Right lobe of liver (tissue), 6 donors: ENCODE results near the gene ERBB4. TPM values are rescaled to one million over a fixed set of nuclear protein-coding genes. Genes with fewer than 3 reads are reported as not detected.

Experiments
- ATAC-seq, 4 donors: fragments of 200-7000 bp; cut with Tn5 transposase; one replicate each; pipeline ENCODE4 v1.9.1; 2020; ENCODE audit warnings: mild to moderate bottlenecking in 4 of 4, moderate library complexity in 4 of 4
- DNase-seq, 3 donors: peaks; one replicate each; pipeline ENCODE4 v3.0.0-alpha.2; 2020
- H3K27ac ChIP-seq, 3 donors: fragments of 200-600 bp; one replicate each; pipeline ENCODE4 v1.8.0; 2022
- H3K27me3 ChIP-seq, 2 donors: fragments of 200-600 bp; one replicate each; pipeline ENCODE4 v1.8.0; 2022
- H3K36me3 ChIP-seq, 4 donors: fragments of 200-600 bp; sonication (generic) in 1 of 4; one replicate each; pipeline versions ENCODE4 v1.5.1 to v1.8.0; 2017 to 2022; ENCODE audit warnings: control low read depth in 1 of 4
- H3K4me1 ChIP-seq, 4 donors: fragments of 200-600 bp; sonication (generic) in 1 of 4; one replicate each; pipeline versions ENCODE4 v1.5.1 to v1.8.0; 2017 to 2022; ENCODE audit warnings: control low read depth in 1 of 4
- H3K4me3 ChIP-seq, 3 donors: fragments of 200-600 bp; one replicate each; pipeline ENCODE4 v1.8.0; 2022
- H3K9me3 ChIP-seq, 4 donors: fragments of 200-600 bp; sonication (generic) in 1 of 4; one replicate each; pipeline versions ENCODE4 v1.5.1 to v1.8.0; 2017 to 2022; ENCODE audit warnings: control low read depth in 1 of 4
- CTCF ChIP-seq, 4 donors: fragments of 200-600 bp in 3 of 4; fragments of 450-650 bp in 1 of 4; IDR thresholded peaks; one replicate each; pipeline versions ENCODE4 v1.5.1 to v1.8.0; 2016 to 2022; ENCODE audit warnings: antibody characterized with exemption in 4 of 4, mild to moderate bottlenecking in 2 of 4
- POLR2A ChIP-seq: fragments of 450-650 bp; IDR thresholded peaks from one replicate; pipeline ENCODE4 v1.6.1; 2017; ENCODE audit warnings: antibody characterized with exemption, mild to moderate bottlenecking
- WGBS: methylation state at CpG from one replicate; pipeline ENCODE4 v1.1.6; 2018; ENCODE audit warnings: low coverage, low lambda C conversion rate; ENCODE audit not compliant: insufficient coverage; ENCODE audit errors: missing lambda C conversion rate; 5-methylcytosine and 5-hydroxymethylcytosine counted together
- intact Hi-C, 2 donors: fragments of 100-400 bp; cut with DNase I; formaldehyde crosslinking; loops; one replicate each; pipeline versions ENCODE4 v1.11.2 to v1.14.1; 2022
- total RNA-seq, 6 experiments: library from RNA; depleted of rRNA in 2 of 6; stranded (reverse); fragments of >200 nt in 2 of 6; fragmentation: NEBNext Ultra II Directional in 3 of 6; extraction: Animal tissue kit (Norgen Biotek cat#: 25700) in 3 of 6; gene quantifications; one replicate each; pipeline versions ENCODE4 v1.1.0 to v1.2.4, GENCODE V29; 2016 to 2023
- donor health status: DM: no; HTN: yes; CAD: no.
- donor health status: DM: no; HTN: no; CAD: no.
- donor health status: DM: no; HTN: no; CAD: no.
- donor health status: DM: no; HTN: yes; CAD: no.
- donor health status: DM: no; HTN: yes; CAD: no.

The ERBB4 gene
- total RNA-seq, 6 experiments from 2014 or later, result 0.02 to 0.59 (median 0.08) TPM; not detected in 2

- H3K36me3 ChIP-seq, result no peaks in the 10 kb centered on the region
- no peak overlapping the region for H3K4me3 ChIP-seq
- no peak overlapping the region for H3K27ac ChIP-seq
- ATAC-seq, result no peak
- H3K9me3 ChIP-seq, result no peaks in the 10 kb centered on the region
- no peak for DNase-seq
- intact Hi-C loops, result no loop called here
- no peak for TF ChIP-seq CTCF (IDR thresholded peaks at IDR 0.05)
- TF ChIP-seq POLR2A, result no peak
- WGBS, result 80% methylated on average over 1 of the region's 1 CpG
- H3K4me1 ChIP-seq, result no peaks in the 10 kb centered on the region
- H3K27me3 ChIP-seq, result no peaks in the 10 kb centered on the region
Observed at GRCh38 chr2:211620986-211621385, 917.6 kb downstream of the ERBB4 start.

- DNase-seq (no peak), ATAC-seq (no peak)
- intact Hi-C loops, result no loop called here
- Histone ChIP-seq H3K4me3 (no peak overlapping the region), H3K27me3 (no peaks in the 10 kb centered on the region), H3K4me1 (no peaks in the 10 kb centered on the region), H3K27ac (no peak overlapping the region), H3K36me3 (no peaks in the 10 kb centered on the region), H3K9me3 (no peaks in the 10 kb centered on the region)
- 59% methylated on average over 2 of the region's 2 CpGs for whole genome bisulfite sequencing
- no peak for TF ChIP-seq CTCF (IDR thresholded peaks at IDR 0.05)
- TF ChIP-seq POLR2A, result no peak
Observed at GRCh38 chr2:211617803-211618202, 920.8 kb downstream of the ERBB4 start.

GRCh38 chr2:211611621-211612020, 927.0 kb downstream of the ERBB4 start:
- Histone ChIP-seq H3K36me3 (no peaks in the 10 kb centered on the region), H3K4me3 (no peak overlapping the region), H3K4me1 (no peaks in the 10 kb centered on the region), H3K27ac (no peak overlapping the region), H3K9me3 (no peaks in the 10 kb centered on the region), H3K27me3 (no peaks in the 10 kb centered on the region)
- DNase-seq (no peak), ATAC-seq (no peak)
- no peak for TF ChIP-seq CTCF (IDR thresholded peaks at IDR 0.05)
- TF ChIP-seq POLR2A, result no peak
- intact Hi-C loops, result no loop called here
- 45% methylated on average over 2 of the region's 2 CpGs for WGBS

GRCh38 chr2:211611061-211611518, 927.5 kb downstream of the ERBB4 start:
- peak in 3 of 4 donors; percentile 45 to 61 (median 46) for ATAC-seq
- 85% methylated on average over 6 of the region's 6 CpGs for whole genome bisulfite sequencing
- Histone ChIP-seq H3K36me3 (no peaks in the 10 kb centered on the region), H3K27ac (no peak overlapping the region), H3K9me3 (no peaks in the 10 kb centered on the region), H3K4me1 (no peaks in the 10 kb centered on the region), H3K27me3 (no peaks in the 10 kb centered on the region), H3K4me3 (no peak overlapping the region)
- intact Hi-C loops, result no loop called here
- no peak for DNase-seq
- no peak for TF ChIP-seq CTCF (IDR thresholded peaks at IDR 0.05)
- TF ChIP-seq POLR2A, result no peak

- no peaks in the 10 kb centered on the region for H3K27me3 ChIP-seq
- no peaks in the 10 kb centered on the region for H3K9me3 ChIP-seq
- H3K4me3 ChIP-seq, result no peak overlapping the region
- TF ChIP-seq POLR2A (no peak), CTCF (IDR thresholded peaks at IDR 0.05) (no peak)
- intact Hi-C loops, result no loop called here
- H3K27ac ChIP-seq, result no peak overlapping the region
- DNase-seq, result no peak
- no peaks in the 10 kb centered on the region for H3K4me1 ChIP-seq
- no peak for ATAC-seq
- H3K36me3 ChIP-seq, result no peaks in the 10 kb centered on the region
Observed at GRCh38 chr2:211609127-211609526, 929.5 kb downstream of the ERBB4 start.
